H1 (cell line): ENCODE measurements around the gene SCYL1. TPM values are rescaled to one million over a fixed set of nuclear protein-coding genes. Genes with fewer than 3 reads are reported as not detected.

Source experiments
- ASH2L ChIP-seq: fragments of 200-600, 300-600 bp; sonication (generic); IDR thresholded peaks from one replicate; pipeline ENCODE4 v1.7.1; 2017; ENCODE audit warnings: low read length
- BACH1 ChIP-seq: IDR thresholded peaks from 2 replicates; pipeline ENCODE4 v1.6.1; 2012; ENCODE audit warnings: low read length, improper control_type of control experiment
- CTCF ChIP-seq, 3 experiments: IDR thresholded peaks; 1 replicate in 2 of 3; 2 replicates in 1 of 3; pipeline versions ENCODE4 v1.5.1 to v1.6.1; 2011; ENCODE audit warnings: low read length in 3 of 3, mild to moderate bottlenecking in 3 of 3, inconsistent platforms in 2 of 3, low read depth in 1 of 3, moderate library complexity in 1 of 3; ENCODE audit not compliant: insufficient read depth in 1 of 3; ENCODE audit errors: control extremely low read depth in 1 of 3
- NRF1 ChIP-seq: IDR thresholded peaks from 2 replicates; pipeline ENCODE4 v1.6.1; 2011; ENCODE audit warnings: mild to moderate bottlenecking, low read depth, low read length, improper control_type of control experiment
- PHF8 ChIP-seq: fragments of 200-600 bp; sonication (generic); conservative IDR thresholded peaks from 2 replicates; pipeline ENCODE4 v1.7.1; 2012; ENCODE audit warnings: low read depth, mild to moderate bottlenecking, inconsistent platforms, low read length, moderate library complexity
- SP1 ChIP-seq: IDR thresholded peaks from 2 replicates; pipeline ENCODE4 v1.6.1; 2011; ENCODE audit warnings: low read depth, low read length
- TAF7 ChIP-seq: optimal IDR thresholded peaks from 2 replicates; pipeline ENCODE3; 2011; ENCODE audit warnings: low read depth, mild to moderate bottlenecking, inconsistent platforms, low read length, moderate library complexity, borderline replicate concordance
- polyA plus RNA-seq, 7 experiments: library from polyadenylated mRNA; depleted of rRNA in 3 of 7; stranded (reverse) in 5 of 7; unstranded in 2 of 7; fragments of >200 nt in 5 of 7; fragments of 200-250 nt in 2 of 7; gene quantifications; 1 replicate in 5 of 7; 2 replicates in 1 of 7; 4 replicates in 1 of 7; pipeline versions ENCODE4 v1.2.1 to v1.2.3, GENCODE V29; 2011 to 2013; ENCODE audit warnings: missing spikeins in 2 of 7, mixed read lengths in 2 of 7
- total RNA-seq: library from RNA; stranded (reverse); fragmentation: NEBNext Ultra II Directional; extraction: Animal tissue kit (Norgen Biotek cat#: 25700); gene quantifications from 2 replicates; pipeline ENCODE4 v1.2.1, GENCODE V29; 2021
- TF ChIP-seq, protein P1 (sequence below): fragments of 300-600 bp; sonication (generic); IDR thresholded peaks from 2 replicates; pipeline ENCODE4 v1.7.1; 2012; ENCODE audit warnings: low read length, moderate library complexity, mild to moderate bottlenecking, inconsistent platforms; ENCODE audit not compliant: insufficient replicate concordance

SCYL1 gene
- total and polyA plus RNA-seq, 2 of the 8 experiments (the other 6 are each of a cell fraction or from before 2014, with no cell fraction given), result 59.8 to 77.7 TPM

DNA sequence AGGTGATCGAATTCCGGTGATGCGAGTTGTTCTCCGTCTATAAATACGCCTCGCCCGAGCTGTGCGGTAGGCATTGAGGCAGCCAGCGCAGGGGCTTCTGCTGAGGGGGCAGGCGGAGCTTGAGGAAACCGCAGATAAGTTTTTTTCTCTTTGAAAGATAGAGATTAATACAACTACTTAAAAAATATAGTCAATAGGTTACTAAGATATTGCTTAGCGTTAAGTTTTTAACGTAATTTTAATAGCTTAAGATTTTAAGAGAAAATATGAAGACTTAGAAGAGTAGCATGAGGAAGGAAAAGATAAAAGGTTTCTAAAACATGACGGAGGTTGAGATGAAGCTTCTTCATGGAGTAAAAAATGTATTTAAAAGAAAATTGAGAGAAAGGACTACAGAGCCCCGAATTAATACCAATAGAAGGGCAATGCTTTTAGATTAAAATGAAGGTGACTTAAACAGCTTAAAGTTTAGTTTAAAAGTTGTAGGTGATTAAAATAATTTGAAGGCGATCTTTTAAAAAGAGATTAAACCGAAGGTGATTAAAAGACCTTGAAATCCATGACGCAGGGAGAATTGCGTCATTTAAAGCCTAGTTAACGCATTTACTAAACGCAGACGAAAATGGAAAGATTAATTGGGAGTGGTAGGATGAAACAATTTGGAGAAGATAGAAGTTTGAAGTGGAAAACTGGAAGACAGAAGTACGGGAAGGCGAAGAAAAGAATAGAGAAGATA is 25.7 kb upstream of the SCYL1 start, which contains the start of gene MALAT1 (continued):
- TF ChIP-seq, protein P1, sequence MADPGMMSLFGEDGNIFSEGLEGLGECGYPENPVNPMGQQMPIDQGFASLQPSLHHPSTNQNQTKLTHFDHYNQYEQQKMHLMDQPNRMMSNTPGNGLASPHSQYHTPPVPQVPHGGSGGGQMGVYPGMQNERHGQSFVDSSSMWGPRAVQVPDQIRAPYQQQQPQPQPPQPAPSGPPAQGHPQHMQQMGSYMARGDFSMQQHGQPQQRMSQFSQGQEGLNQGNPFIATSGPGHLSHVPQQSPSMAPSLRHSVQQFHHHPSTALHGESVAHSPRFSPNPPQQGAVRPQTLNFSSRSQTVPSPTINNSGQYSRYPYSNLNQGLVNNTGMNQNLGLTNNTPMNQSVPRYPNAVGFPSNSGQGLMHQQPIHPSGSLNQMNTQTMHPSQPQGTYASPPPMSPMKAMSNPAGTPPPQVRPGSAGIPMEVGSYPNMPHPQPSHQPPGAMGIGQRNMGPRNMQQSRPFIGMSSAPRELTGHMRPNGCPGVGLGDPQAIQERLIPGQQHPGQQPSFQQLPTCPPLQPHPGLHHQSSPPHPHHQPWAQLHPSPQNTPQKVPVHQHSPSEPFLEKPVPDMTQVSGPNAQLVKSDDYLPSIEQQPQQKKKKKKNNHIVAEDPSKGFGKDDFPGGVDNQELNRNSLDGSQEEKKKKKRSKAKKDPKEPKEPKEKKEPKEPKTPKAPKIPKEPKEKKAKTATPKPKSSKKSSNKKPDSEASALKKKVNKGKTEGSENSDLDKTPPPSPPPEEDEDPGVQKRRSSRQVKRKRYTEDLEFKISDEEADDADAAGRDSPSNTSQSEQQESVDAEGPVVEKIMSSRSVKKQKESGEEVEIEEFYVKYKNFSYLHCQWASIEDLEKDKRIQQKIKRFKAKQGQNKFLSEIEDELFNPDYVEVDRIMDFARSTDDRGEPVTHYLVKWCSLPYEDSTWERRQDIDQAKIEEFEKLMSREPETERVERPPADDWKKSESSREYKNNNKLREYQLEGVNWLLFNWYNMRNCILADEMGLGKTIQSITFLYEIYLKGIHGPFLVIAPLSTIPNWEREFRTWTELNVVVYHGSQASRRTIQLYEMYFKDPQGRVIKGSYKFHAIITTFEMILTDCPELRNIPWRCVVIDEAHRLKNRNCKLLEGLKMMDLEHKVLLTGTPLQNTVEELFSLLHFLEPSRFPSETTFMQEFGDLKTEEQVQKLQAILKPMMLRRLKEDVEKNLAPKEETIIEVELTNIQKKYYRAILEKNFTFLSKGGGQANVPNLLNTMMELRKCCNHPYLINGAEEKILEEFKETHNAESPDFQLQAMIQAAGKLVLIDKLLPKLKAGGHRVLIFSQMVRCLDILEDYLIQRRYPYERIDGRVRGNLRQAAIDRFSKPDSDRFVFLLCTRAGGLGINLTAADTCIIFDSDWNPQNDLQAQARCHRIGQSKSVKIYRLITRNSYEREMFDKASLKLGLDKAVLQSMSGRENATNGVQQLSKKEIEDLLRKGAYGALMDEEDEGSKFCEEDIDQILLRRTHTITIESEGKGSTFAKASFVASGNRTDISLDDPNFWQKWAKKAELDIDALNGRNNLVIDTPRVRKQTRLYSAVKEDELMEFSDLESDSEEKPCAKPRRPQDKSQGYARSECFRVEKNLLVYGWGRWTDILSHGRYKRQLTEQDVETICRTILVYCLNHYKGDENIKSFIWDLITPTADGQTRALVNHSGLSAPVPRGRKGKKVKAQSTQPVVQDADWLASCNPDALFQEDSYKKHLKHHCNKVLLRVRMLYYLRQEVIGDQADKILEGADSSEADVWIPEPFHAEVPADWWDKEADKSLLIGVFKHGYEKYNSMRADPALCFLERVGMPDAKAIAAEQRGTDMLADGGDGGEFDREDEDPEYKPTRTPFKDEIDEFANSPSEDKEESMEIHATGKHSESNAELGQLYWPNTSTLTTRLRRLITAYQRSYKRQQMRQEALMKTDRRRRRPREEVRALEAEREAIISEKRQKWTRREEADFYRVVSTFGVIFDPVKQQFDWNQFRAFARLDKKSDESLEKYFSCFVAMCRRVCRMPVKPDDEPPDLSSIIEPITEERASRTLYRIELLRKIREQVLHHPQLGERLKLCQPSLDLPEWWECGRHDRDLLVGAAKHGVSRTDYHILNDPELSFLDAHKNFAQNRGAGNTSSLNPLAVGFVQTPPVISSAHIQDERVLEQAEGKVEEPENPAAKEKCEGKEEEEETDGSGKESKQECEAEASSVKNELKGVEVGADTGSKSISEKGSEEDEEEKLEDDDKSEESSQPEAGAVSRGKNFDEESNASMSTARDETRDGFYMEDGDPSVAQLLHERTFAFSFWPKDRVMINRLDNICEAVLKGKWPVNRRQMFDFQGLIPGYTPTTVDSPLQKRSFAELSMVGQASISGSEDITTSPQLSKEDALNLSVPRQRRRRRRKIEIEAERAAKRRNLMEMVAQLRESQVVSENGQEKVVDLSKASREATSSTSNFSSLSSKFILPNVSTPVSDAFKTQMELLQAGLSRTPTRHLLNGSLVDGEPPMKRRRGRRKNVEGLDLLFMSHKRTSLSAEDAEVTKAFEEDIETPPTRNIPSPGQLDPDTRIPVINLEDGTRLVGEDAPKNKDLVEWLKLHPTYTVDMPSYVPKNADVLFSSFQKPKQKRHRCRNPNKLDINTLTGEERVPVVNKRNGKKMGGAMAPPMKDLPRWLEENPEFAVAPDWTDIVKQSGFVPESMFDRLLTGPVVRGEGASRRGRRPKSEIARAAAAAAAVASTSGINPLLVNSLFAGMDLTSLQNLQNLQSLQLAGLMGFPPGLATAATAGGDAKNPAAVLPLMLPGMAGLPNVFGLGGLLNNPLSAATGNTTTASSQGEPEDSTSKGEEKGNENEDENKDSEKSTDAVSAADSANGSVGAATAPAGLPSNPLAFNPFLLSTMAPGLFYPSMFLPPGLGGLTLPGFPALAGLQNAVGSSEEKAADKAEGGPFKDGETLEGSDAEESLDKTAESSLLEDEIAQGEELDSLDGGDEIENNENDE, result peak; percentile 84
- TF ChIP-seq PHF8, result peak; percentile 65
- peak; percentile 24; the same call in 1 of the 2 replicates for TF ChIP-seq NRF1
- no peak for TF ChIP-seq CTCF (IDR thresholded peaks at IDR 0.05; ENCODE audit: control extremely low read depth in 1 of 3, insufficient read depth in 1 of 3, low read depth in 1 of 3, low read length in 3 of 3)
- TF ChIP-seq ASH2L, result no peak
- TF ChIP-seq BACH1, result no peak
- peak; percentile 100 for TF ChIP-seq TAF7
- peak; percentile 96 for TF ChIP-seq SP1
